Activated T-helper 1 cell treated with Interleukin-2 at 50 U/mL for 16 hours (primary cell): Measurements from ENCODE around the gene STK35.
A peak's percentile ranks its signal among the peaks of the same experiment; 100 is the strongest.
"Not testable (repeated sequence)": the region's sequence is repeated elsewhere in the genome, so short reads cannot be mapped to it uniquely, and the experiment has no call there.

Experiments used
- DNase-seq: peaks from one replicate; pipeline ENCODE4 v3.0.0-alpha.2; 2020; ENCODE audit warnings: low read depth

Gene STK35

GRCh38 chr20:2162823-2163166, 61.2 kb downstream of the STK35 start:
- DNase-seq = no peak

- no peak for DNase-seq
These were observed 61.7 kb downstream of the STK35 start for GRCh38 chr20:2163312-2163711.

GRCh38 chr20:2163757-2164156, 62.1 kb downstream of the STK35 start:
- DNase-seq = no peak

- DNase-seq = no peak
These were observed 62.8 kb downstream of the STK35 start for GRCh38 chr20:2164421-2164820.

GRCh38 chr20:2164966-2165365, 63.3 kb downstream of the STK35 start:
- DNase-seq = no peak

GRCh38 chr20:2165871-2166270, 64.2 kb downstream of the STK35 start:
- no peak for DNase-seq

- DNase-seq = no peak
These were observed 65.5 kb downstream of the STK35 start for GRCh38 chr20:2167112-2167511.

- DNase-seq = no peak
These were observed 67.3 kb downstream of the STK35 start for GRCh38 chr20:2168946-2169345.

- no peak for DNase-seq
These were observed 67.9 kb downstream of the STK35 start for GRCh38 chr20:2169456-2170088.

- DNase-seq = no peak
These were observed 68.8 kb downstream of the STK35 start for GRCh38 chr20:2170404-2170803.

GRCh38 chr20:2171266-2171790, 69.7 kb downstream of the STK35 start:
- DNase-seq = no peak

- not testable (repeated sequence) for DNase-seq
These were observed 70.2 kb downstream of the STK35 start for GRCh38 chr20:2171840-2172239.

- DNase-seq = peak; percentile 47
These were observed 70.9 kb downstream of the STK35 start for GRCh38 chr20:2172305-2173175.

- DNase-seq = no peak
These were observed 71.6 kb downstream of the STK35 start for GRCh38 chr20:2173186-2173585.

GRCh38 chr20:2174067-2174466, 72.4 kb downstream of the STK35 start:
- no peak for DNase-seq

- no peak for DNase-seq
These were observed 75.3 kb downstream of the STK35 start for GRCh38 chr20:2176946-2177345.

GRCh38 chr20:2178318-2179232, 76.9 kb downstream of the STK35 start:
- no peak for DNase-seq

- DNase-seq = no peak
These were observed 77.6 kb downstream of the STK35 start for GRCh38 chr20:2179233-2179580.

- DNase-seq = no peak
These were observed 78.3 kb downstream of the STK35 start for GRCh38 chr20:2179949-2180348.

GRCh38 chr20:2183381-2183780, 81.8 kb downstream of the STK35 start:
- DNase-seq = no peak

- DNase-seq = not testable (repeated sequence)
These were observed 83.3 kb downstream of the STK35 start for GRCh38 chr20:2184933-2185332.

- DNase-seq = no peak
These were observed 94.0 kb downstream of the STK35 start for GRCh38 chr20:2195614-2196013.
